CD4-positive, alpha-beta T cell (primary cell): Measurements from ENCODE around the gene PTPRE. TPM values are rescaled to one million over a fixed set of nuclear protein-coding genes. Genes with fewer than 3 reads are reported as not detected.
A peak's percentile ranks its signal among the peaks of the same experiment; 100 is the strongest.

Source experiments
- ATAC-seq: fragments of 200-7000 bp; cut with Tn5 transposase; one replicate; pipeline ENCODE4 v1.10.0; 2022; ENCODE audit warnings: mild to moderate bottlenecking; ENCODE audit not compliant: poor library complexity
- CTCF ChIA-PET: fragments of 350-600 bp; sonication (Branson Sonifier 250); formaldehyde crosslinking; loops from one replicate; lab custom pipeline; 2021; ENCODE audit warnings: antibody characterized with exemption, inconsistent platforms; lab: Charles Lee
- POLR2A ChIA-PET: fragments of 350-600 bp; sonication (Branson Sonifier 250); formaldehyde crosslinking; loops from one replicate; lab custom pipeline; 2021; ENCODE audit warnings: antibody characterized with exemption, inconsistent platforms; lab: Charles Lee
- DNase-seq, 14 experiments: peaks; one replicate each; pipeline ENCODE4 v3.0.0-alpha.2; 2013 to 2020; ENCODE audit warnings: mixed read lengths in 2 of 14
- H3K27ac ChIP-seq, 2 donors: one replicate each; pipeline versions ENCODE4 v1.5.1 to v1.7.0; 2013; ENCODE audit warnings: low read length in 2 of 2, low read depth in 1 of 2, mild to moderate bottlenecking in 1 of 2
- H3K27me3 ChIP-seq, 2 experiments: 1 replicate in 1 of 2; 2 replicates in 1 of 2; pipeline versions ENCODE4 v1.6.1 to v1.7.0; 2013; ENCODE audit warnings: low read length in 2 of 2, control low read depth in 1 of 2, mild to moderate bottlenecking in 1 of 2, moderate library complexity in 1 of 2; ENCODE audit not compliant: insufficient read depth in 2 of 2, control insufficient read depth in 1 of 2
- H3K36me3 ChIP-seq: one replicate; pipeline ENCODE4 v1.6.1; 2013; ENCODE audit warnings: low read length, control low read depth; ENCODE audit not compliant: insufficient read depth
- H3K4me1 ChIP-seq: one replicate; pipeline ENCODE4 v1.6.1; 2013; ENCODE audit warnings: low read length, control low read depth; ENCODE audit not compliant: insufficient read depth
- H3K4me3 ChIP-seq: one replicate; pipeline ENCODE4 v1.5.1; 2013; ENCODE audit warnings: mild to moderate bottlenecking, low read length, moderate library complexity
- H3K9me3 ChIP-seq, 2 experiments: 1 replicate in 1 of 2; 2 replicates in 1 of 2; pipeline versions ENCODE4 v1.6.1 to v1.7.0; 2013; ENCODE audit warnings: low read length in 2 of 2, mild to moderate bottlenecking in 2 of 2, control low read depth in 1 of 2, moderate library complexity in 1 of 2; ENCODE audit not compliant: control insufficient read depth in 1 of 2, insufficient read depth in 1 of 2
- H3K27ac Mint-ChIP-seq: one replicate; pipeline ENCODE4 v1.8.0; 2020; ENCODE audit warnings: mixed read lengths
- H3K27me3 Mint-ChIP-seq: one replicate; pipeline ENCODE4 v1.8.0; 2021; ENCODE audit warnings: mixed read lengths
- H3K36me3 Mint-ChIP-seq: one replicate; pipeline ENCODE4 v1.8.0; 2021; ENCODE audit warnings: low read depth, mixed read lengths
- H3K4me1 Mint-ChIP-seq: one replicate; pipeline ENCODE4 v1.8.0; 2021; ENCODE audit warnings: low read depth, mixed read lengths
- H3K4me3 Mint-ChIP-seq: one replicate; pipeline ENCODE4 v1.8.0; 2020; ENCODE audit warnings: mild to moderate bottlenecking, mixed read lengths
- H3K9me3 Mint-ChIP-seq: one replicate; pipeline ENCODE4 v1.8.0; 2020; ENCODE audit warnings: mixed read lengths
- intact Hi-C, 2 experiments: fragments of 100-400 bp; cut with DNase I in 1 of 2; cut with micrococcal nuclease in 1 of 2; formaldehyde crosslinking; loops; one replicate each; pipeline versions ENCODE4 v1.15.1 to v1.9.0; 2023 to 2025; cut with DNase I, micrococcal nuclease
- total RNA-seq, 174 experiments: library from RNA in 2 of 174; stranded (reverse) in 2 of 174; gene quantifications; one replicate each; pipeline ENCODE4 v1.2.3 and lab custom pipeline; 2021 to 2026
- TF ChIP-seq, protein P1 (sequence below): fragments of 200-600 bp; IDR thresholded peaks from one replicate; pipeline ENCODE4 v1.8.0; 2022; ENCODE audit warnings: antibody characterized with exemption, mild to moderate bottlenecking

Gene PTPRE
- total RNA-seq, 2 experiments from 2014 or later, result 47.6 to 55.1 TPM

DNA sequence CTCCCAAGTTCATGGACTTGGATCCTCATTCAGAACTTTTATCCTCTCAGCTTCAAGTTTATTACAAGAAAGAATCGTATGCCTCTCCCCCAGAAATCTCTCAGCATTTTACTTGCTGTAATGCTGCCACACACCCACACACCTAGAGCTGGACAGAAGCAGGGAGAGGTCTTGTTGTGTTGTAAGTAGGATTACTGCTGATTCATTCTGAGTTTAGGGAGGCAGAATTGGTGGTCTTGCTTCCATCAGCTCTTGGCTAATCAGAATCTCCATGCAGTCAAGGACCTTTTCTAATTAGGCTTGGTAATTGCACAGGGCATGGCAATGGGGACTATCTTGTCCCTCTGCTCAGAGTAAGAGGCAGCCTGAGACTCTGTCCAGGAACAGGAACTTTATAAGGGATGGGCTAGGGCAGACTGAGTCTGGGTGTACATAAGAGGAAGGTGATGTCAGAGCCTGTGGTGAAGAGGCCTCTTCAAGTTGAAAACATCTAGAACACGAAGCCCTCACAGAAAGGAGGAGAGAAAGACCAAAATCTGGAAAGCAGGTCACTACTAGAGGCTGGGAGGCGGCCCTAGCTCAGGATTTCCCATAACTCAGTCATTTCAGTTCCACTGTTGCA, 7.0 kb upstream of the PTPRE start:
- no peaks in the 10 kb centered on the region for H3K9me3 ChIP-seq
- ATAC-seq (no peak), DNase-seq (peak in 2 of 14 experiments; percentile 41 to 42)
- H3K27me3 ChIP-seq, result peaks cover 0 to 7% of the 10 kb centered on the region in 2 experiments
- ChIA-PET CTCF (no interaction called here), POLR2A (no interaction called here)
- Mint-ChIP-seq H3K9me3 (peaks cover 4% of the 10 kb centered on the region), H3K4me1 (no peaks in the 10 kb centered on the region), H3K4me3 (no peak overlapping the region), H3K27me3 (peaks cover 28% of the 10 kb centered on the region), H3K27ac (no peak overlapping the region), H3K36me3 (no peaks in the 10 kb centered on the region)
- no peaks in the 10 kb centered on the region for H3K4me1 ChIP-seq
- TF ChIP-seq, protein P1, sequence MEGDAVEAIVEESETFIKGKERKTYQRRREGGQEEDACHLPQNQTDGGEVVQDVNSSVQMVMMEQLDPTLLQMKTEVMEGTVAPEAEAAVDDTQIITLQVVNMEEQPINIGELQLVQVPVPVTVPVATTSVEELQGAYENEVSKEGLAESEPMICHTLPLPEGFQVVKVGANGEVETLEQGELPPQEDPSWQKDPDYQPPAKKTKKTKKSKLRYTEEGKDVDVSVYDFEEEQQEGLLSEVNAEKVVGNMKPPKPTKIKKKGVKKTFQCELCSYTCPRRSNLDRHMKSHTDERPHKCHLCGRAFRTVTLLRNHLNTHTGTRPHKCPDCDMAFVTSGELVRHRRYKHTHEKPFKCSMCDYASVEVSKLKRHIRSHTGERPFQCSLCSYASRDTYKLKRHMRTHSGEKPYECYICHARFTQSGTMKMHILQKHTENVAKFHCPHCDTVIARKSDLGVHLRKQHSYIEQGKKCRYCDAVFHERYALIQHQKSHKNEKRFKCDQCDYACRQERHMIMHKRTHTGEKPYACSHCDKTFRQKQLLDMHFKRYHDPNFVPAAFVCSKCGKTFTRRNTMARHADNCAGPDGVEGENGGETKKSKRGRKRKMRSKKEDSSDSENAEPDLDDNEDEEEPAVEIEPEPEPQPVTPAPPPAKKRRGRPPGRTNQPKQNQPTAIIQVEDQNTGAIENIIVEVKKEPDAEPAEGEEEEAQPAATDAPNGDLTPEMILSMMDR, result no peak
- no peak overlapping the region for H3K27ac ChIP-seq
- no peaks in the 10 kb centered on the region for H3K36me3 ChIP-seq
- intact Hi-C loops, result no loop called here
- H3K4me3 ChIP-seq, result no peak overlapping the region

GRCh38 chr10:127903789-127904188, 3.1 kb upstream of the PTPRE start:
- no peaks in the 10 kb centered on the region for H3K4me1 Mint-ChIP-seq
- Histone ChIP-seq H3K4me1 (peaks cover 6% of the 10 kb centered on the region), H3K27me3 (peaks cover 7 to 13% of the 10 kb centered on the region in 2 experiments), H3K9me3 (no peaks in the 10 kb centered on the region), H3K36me3 (no peaks in the 10 kb centered on the region), H3K27ac (no peak overlapping the region), H3K4me3 (no peak overlapping the region)
- H3K4me3 Mint-ChIP-seq, result no peak overlapping the region
- H3K9me3 Mint-ChIP-seq, result no peaks in the 10 kb centered on the region
- no peak for ATAC-seq
- TF ChIP-seq, protein P1, result no peak
- H3K27ac Mint-ChIP-seq, result no peak overlapping the region
- DNase-seq, result no peak
- CTCF ChIA-PET, result no interaction called here
- intact Hi-C loops, result loop anchor here in 1 of 2 experiments (2.0 kb wide), 1 partner anchor 247 kb away; no protein-coding TSS in a partner anchor
- H3K27me3 Mint-ChIP-seq, result peaks cover 34% of the 10 kb centered on the region
- POLR2A ChIA-PET, result no interaction called here
- no peaks in the 10 kb centered on the region for H3K36me3 Mint-ChIP-seq

DNA sequence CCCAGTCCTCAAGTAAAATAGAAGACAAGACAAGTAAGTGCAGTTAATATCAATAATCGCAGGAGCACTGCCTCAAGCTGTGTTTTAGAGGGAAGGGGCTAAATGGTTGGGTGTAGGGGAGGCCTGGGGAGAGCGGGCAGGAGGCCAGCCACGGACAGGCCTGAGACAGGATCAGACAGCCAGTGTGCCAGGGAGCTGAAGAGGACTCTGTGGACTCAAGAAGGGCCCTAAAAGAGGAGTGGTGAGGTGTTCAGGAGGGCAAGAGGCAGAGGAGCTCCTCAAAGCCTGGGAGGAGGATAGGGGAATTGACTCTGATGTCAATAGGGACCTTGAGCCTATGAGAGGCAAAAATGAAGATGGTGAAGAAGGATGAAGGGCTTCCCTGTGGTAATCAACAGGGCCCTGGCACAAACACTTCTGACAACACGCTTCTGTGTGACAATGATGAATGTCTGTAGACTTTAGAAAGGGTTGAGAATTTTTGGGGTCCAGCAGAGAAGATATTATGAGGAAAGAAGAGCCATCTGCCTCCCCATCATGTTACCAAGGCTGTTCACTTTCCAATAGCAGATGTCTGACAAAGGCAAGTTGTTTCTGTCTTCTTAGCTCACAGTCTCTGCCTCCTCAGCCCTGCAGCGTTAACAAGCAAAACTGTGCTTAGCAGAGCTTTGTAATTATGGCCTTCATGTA, 2.4 kb upstream of the PTPRE start:
- Mint-ChIP-seq H3K36me3 (no peaks in the 10 kb centered on the region), H3K9me3 (no peaks in the 10 kb centered on the region), H3K4me3 (peak overlapping the region; percentile 40), H3K27ac (no peak overlapping the region), H3K27me3 (peaks cover 35% of the 10 kb centered on the region), H3K4me1 (no peaks in the 10 kb centered on the region)
- ChIA-PET CTCF (interaction anchor here (2.8 kb wide), 1 partner anchor 107 kb away, joined by 25 read pairs; no protein-coding TSS in a partner anchor), POLR2A (no interaction called here)
- H3K27ac ChIP-seq, result no peak overlapping the region
- no peaks in the 10 kb centered on the region for H3K36me3 ChIP-seq
- H3K4me3 ChIP-seq, result no peak overlapping the region
- ATAC-seq (no peak), DNase-seq (no peak)
- peaks cover 7 to 16% of the 10 kb centered on the region in 2 experiments for H3K27me3 ChIP-seq
- peaks cover 6% of the 10 kb centered on the region for H3K4me1 ChIP-seq
- no peaks in the 10 kb centered on the region for H3K9me3 ChIP-seq
- intact Hi-C loops, result loop anchor here in 1 of 2 experiments (2.0 kb wide), 1 partner anchor 246 kb away; no protein-coding TSS in a partner anchor
- TF ChIP-seq, protein P1, result no peak
